D721Med (cell line): ENCODE results near the gene ZNF521.

Experiments
- DNase-seq: peaks from one replicate; pipeline ENCODE4 v3.0.0; 2011; ENCODE audit warnings: low spot score; ENCODE audit not compliant: insufficient read length
- FAIRE-seq: peaks from 2 replicates; lab custom pipeline; 2011; peaks lifted over from hg19 to GRCh38; lab: Jason Lieb, UNC
- TF ChIP-seq, protein P1 (sequence below): IDR thresholded peaks from 2 replicates; pipeline ENCODE4 v1.5.1; 2012; ENCODE audit warnings: mild to moderate bottlenecking, control low read depth; ENCODE audit not compliant: insufficient read depth; ENCODE audit errors: missing control alignments

Gene ZNF521

DNA sequence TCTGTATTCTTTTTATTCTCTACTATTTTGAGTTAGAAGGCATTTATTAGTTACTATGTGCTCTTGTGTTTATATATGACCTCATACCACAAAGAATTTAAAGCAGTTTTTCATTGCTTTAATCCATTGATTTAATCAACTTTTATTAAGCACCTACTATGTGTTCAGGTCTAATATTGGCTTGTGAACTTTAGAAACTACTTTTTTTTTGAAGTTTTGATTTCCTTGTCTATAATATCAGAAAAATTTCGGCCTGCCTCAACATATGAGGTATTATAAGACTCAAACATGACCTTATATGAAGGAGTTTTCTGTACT is 117.7 kb downstream of the ZNF521 start:
- no peak for FAIRE-seq
- no peak for DNase-seq
- TF ChIP-seq, protein P1, sequence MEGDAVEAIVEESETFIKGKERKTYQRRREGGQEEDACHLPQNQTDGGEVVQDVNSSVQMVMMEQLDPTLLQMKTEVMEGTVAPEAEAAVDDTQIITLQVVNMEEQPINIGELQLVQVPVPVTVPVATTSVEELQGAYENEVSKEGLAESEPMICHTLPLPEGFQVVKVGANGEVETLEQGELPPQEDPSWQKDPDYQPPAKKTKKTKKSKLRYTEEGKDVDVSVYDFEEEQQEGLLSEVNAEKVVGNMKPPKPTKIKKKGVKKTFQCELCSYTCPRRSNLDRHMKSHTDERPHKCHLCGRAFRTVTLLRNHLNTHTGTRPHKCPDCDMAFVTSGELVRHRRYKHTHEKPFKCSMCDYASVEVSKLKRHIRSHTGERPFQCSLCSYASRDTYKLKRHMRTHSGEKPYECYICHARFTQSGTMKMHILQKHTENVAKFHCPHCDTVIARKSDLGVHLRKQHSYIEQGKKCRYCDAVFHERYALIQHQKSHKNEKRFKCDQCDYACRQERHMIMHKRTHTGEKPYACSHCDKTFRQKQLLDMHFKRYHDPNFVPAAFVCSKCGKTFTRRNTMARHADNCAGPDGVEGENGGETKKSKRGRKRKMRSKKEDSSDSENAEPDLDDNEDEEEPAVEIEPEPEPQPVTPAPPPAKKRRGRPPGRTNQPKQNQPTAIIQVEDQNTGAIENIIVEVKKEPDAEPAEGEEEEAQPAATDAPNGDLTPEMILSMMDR = no peak

DNA sequence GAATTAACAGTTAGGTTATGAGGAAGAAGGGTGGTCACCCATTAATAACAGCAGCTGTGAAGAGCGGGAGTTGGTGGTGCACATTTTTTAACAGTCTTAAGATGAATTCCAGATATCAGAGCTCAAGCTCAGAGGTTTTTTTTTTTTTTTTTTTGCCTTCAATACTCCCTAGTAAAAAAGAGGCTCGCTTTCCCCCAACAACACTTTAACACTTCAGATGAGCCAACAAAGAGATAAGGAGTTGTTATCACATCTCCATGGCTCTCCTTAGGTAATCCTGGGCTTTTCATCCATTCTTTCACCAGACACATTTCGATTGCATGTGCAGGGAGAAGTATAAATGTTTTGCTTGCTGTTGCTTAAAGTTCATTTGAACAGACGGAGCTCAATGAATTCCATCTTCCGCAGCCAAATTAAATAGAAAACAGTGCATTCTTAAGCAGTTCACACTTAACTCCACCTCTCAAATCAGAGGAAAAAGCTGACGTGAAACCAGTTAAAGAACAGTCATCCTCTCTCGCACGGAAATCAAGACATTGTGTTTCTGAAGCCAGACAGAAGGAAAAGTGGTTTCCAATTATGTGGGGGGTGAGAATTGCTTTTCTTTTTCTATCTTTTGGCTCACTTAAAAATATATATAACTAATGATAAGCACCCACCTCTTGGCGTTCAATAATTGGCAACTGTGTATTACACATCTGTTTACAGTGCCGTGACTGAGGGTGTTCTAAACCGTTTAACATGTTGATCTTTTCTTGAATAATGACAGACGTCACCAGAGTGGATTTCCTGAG is 118.2 kb downstream of the ZNF521 start:
- TF ChIP-seq, protein P1 = no peak
- FAIRE-seq = no peak
- DNase-seq = no peak

DNA sequence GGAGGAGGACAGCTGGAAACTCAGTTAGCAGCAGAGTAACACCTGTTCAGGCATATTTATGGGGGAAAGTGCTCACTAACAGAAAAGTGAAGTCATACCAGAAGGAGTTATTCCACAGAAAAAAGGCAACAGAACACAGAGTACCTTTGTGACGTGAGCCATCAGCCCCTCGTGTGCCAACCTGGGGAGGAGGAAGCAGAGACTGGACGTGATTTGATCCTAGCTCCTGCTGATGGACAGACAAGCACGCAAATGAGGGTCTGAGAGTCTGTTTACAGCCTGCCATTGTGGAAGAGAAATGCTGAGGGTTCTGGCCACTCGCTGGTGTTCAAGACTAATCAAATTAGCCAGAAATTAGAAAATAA is 120.7 kb downstream of the ZNF521 start:
- FAIRE-seq (no peak), DNase-seq (no peak)
- TF ChIP-seq, protein P1 = no peak

- DNase-seq = no peak
- TF ChIP-seq, protein P1 = no peak
- FAIRE-seq = no peak
Measured at GRCh38 chr18:25230658-25231326, 121.2 kb downstream of the ZNF521 start.

GRCh38 chr18:25229920-25230319 is 122.0 kb downstream of the ZNF521 start:
- DNase-seq = no peak
- TF ChIP-seq, protein P1 = no peak
- FAIRE-seq = no peak

- TF ChIP-seq, protein P1 = no peak
- DNase-seq (no peak), FAIRE-seq (no peak)
Measured at GRCh38 chr18:25229081-25229480, 122.9 kb downstream of the ZNF521 start.

- no peak for FAIRE-seq
- TF ChIP-seq, protein P1 = no peak
Measured at GRCh38 chr18:25228410-25228809, 123.6 kb downstream of the ZNF521 start.

More at GRCh38 chr18:25228410-25228809, 123.6 kb downstream of the ZNF521 start:
- no peak for DNase-seq
